Sigmoid colon (tissue), 4 donors: Measurements from ENCODE around the gene PDGFRA.

ENCODE experiments used
- CTCF ChIP-seq, 4 experiments: fragments of 450-650 bp in 3 of 4; fragments of 200-600 bp in 1 of 4; IDR thresholded peaks; one replicate each; pipeline ENCODE4 v1.5.1; 2016 to 2019; ENCODE audit warnings: antibody characterized with exemption in 4 of 4, mild to moderate bottlenecking in 3 of 4, moderate library complexity in 2 of 4
- EP300 ChIP-seq, 4 donors: sonication (generic); formaldehyde crosslinking; IDR thresholded peaks; one replicate each; pipeline ENCODE4 v1.6.1; 2017; ENCODE audit warnings: antibody characterized with exemption in 4 of 4
- POLR2A ChIP-seq, 2 donors: fragments of 450-650 bp; IDR thresholded peaks; one replicate each; pipeline ENCODE4 v1.6.1; 2016; ENCODE audit warnings: antibody characterized with exemption in 2 of 2, mild to moderate bottlenecking in 2 of 2, moderate library complexity in 2 of 2
- POLR2AphosphoS5 ChIP-seq, 4 donors: sonication (generic); formaldehyde crosslinking; IDR thresholded peaks; one replicate each; pipeline ENCODE4 v1.6.1; 2017; ENCODE audit warnings: antibody characterized with exemption in 4 of 4

GRCh38 chr4:54215379-54216077 is 13.6 kb upstream of the PDGFRA start:
- TF ChIP-seq CTCF (IDR thresholded peaks at IDR 0.05): no peak
- TF ChIP-seq POLR2A (IDR thresholded peaks at IDR 0.05): no peak
- TF ChIP-seq POLR2AphosphoS5 (IDR thresholded peaks at IDR 0.05): no peak
- no peak for TF ChIP-seq EP300 (IDR thresholded peaks at IDR 0.05)
